WERI-Rb-1 (cell line): ENCODE data around the gene ANKRD49.

ENCODE experiments used
- DNase-seq: peaks from one replicate; pipeline ENCODE4 v3.0.0-alpha.2; 2020
- H3K27ac ChIP-seq: fragments of 250-450 bp; sonication (Bioruptor Pico); 2 replicates; pipeline ENCODE4 v1.5.1; 2020; ENCODE audit warnings: mild to moderate bottlenecking, moderate library complexity
- H3K27me3 ChIP-seq: fragments of 250-450 bp; sonication (Bioruptor Pico); 2 replicates; pipeline ENCODE4 v1.5.1; 2021; ENCODE audit warnings: mild to moderate bottlenecking, low read depth, moderate library complexity; ENCODE audit not compliant: insufficient read depth, severe bottlenecking
- H3K36me3 ChIP-seq: fragments of 250-450 bp; sonication (Bioruptor Pico); 2 replicates; pipeline ENCODE4 v1.5.1; 2020; ENCODE audit warnings: mild to moderate bottlenecking, moderate library complexity
- H3K4me3 ChIP-seq: 2 replicates; pipeline ENCODE4 v1.5.1; 2011; ENCODE audit warnings: low read depth, mild to moderate bottlenecking, control low read depth, low read length
- H3K9me3 ChIP-seq: fragments of 250-450 bp; sonication (Bioruptor Pico); 2 replicates; pipeline ENCODE4 v1.5.1; 2021; ENCODE audit warnings: mild to moderate bottlenecking, moderate library complexity; ENCODE audit not compliant: severe bottlenecking
- CTCF ChIP-seq: IDR thresholded peaks from 2 replicates; pipeline ENCODE4 v1.5.1; 2011; ENCODE audit warnings: low read depth, mild to moderate bottlenecking, control low read depth, inconsistent platforms, low read length

ANKRD49 gene

GRCh38 chr11:94493281-94494125 lies at the start of gene ANKRD49, which contains the start of gene MRE11:
Gene ANKRD49, plus strand, starts transcription at chr11:94493984. Its CDS starts 2,710 bp downstream, at chr11:94496694.
Gene MRE11, minus strand, starts transcription at chr11:94493844. Its CDS starts 1,043 bp downstream, at chr11:94492801.
- no peak for TF ChIP-seq CTCF
- peak; percentile 97 for DNase-seq
- H3K27ac ChIP-seq, result peak within 1 kb of the TSS; percentile 89
- no peaks in the 10 kb centered on the region for H3K9me3 ChIP-seq
- H3K36me3 ChIP-seq, result peaks cover 38% of the 10 kb centered on the region
- H3K4me3 ChIP-seq, result peak within 1 kb of the TSS; percentile 98
- H3K27me3 ChIP-seq, result no peaks in the 10 kb centered on the region

- H3K9me3 ChIP-seq, result no peaks in the 10 kb centered on the region
- peaks cover 25% of the 10 kb centered on the region for H3K36me3 ChIP-seq
- no peak overlapping the region for H3K4me3 ChIP-seq
- no peak for DNase-seq
- H3K27me3 ChIP-seq, result no peaks in the 10 kb centered on the region
- H3K27ac ChIP-seq, result no peak overlapping the region
- no peak for TF ChIP-seq CTCF
Measured at GRCh38 chr11:94445641-94446040, 48.1 kb upstream of the ANKRD49 start.

GRCh38 chr11:94447149-94447548 lies 46.6 kb upstream of the ANKRD49 start:
- Histone ChIP-seq H3K4me3 (no peak overlapping the region), H3K36me3 (peaks cover 25% of the 10 kb centered on the region), H3K27me3 (no peaks in the 10 kb centered on the region), H3K27ac (0 out of 2 replicates have a peak overlapping the region, but pooled peaks have one; percentile 6), H3K9me3 (no peaks in the 10 kb centered on the region)
- no peak for TF ChIP-seq CTCF
- no peak for DNase-seq

GRCh38 chr11:94449029-94449428 lies 44.8 kb upstream of the ANKRD49 start:
- H3K27ac ChIP-seq, result no peak overlapping the region
- TF ChIP-seq CTCF, result no peak

GRCh38 chr11:94449437-94449836 lies 44.3 kb upstream of the ANKRD49 start:
- H3K4me3 ChIP-seq, result no peak overlapping the region
- DNase-seq, result no peak
- TF ChIP-seq CTCF, result no peak
- no peaks in the 10 kb centered on the region for H3K27me3 ChIP-seq
- peaks cover 23% of the 10 kb centered on the region for H3K36me3 ChIP-seq
- H3K9me3 ChIP-seq, result no peaks in the 10 kb centered on the region
- H3K27ac ChIP-seq, result no peak overlapping the region

More at GRCh38 chr11:94449029-94449428, 44.8 kb upstream of the ANKRD49 start:
- Histone ChIP-seq H3K27me3 (no peaks in the 10 kb centered on the region), H3K36me3 (peaks cover 25% of the 10 kb centered on the region), H3K4me3 (no peak overlapping the region), H3K9me3 (no peaks in the 10 kb centered on the region)
- DNase-seq, result no peak
